ENCODE results near the gene AXL.

GRCh38 chr19:41309180-41310032 is 90.4 kb downstream of the AXL start:
- TF ChIP-seq POLR2A (IDR thresholded peaks at IDR 0.05) (no peak), CTCF (IDR thresholded peaks at IDR 0.05) (no peak)

Data from uterus (tissue), 2 donors.